ENCODE results near the gene EGFLAM. TPM values are rescaled to one million over a fixed set of nuclear protein-coding genes. Genes with fewer than 3 reads are reported as not detected.

The EGFLAM gene
- total and polyA plus RNA-seq, 2 of the 4 experiments (the other 2 are of a cell fraction): 0.77 to 1.1 TPM

DNA sequence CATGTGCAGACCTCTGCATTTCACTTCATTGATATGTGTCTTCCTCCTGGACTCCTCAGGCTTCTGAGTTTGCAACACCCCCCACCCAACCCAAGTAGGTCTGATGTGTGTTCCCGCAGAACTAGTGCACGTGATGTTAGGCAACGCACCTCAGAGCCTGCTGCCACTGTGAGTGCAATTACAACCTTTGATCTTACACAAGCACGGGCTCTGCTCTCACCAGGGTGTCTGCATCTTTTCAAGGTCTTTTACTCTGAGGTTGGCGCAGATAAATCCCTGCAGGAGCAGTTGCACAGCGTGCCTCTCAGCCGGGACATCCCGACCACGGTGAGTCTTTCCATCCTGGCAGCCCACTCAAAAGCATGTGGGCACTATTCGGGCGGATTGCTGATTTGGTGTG, 80.1 kb downstream of the EGFLAM start:
- dilution Hi-C loops (cut with HindIII; ENCODE audit: low sequenced_read_pairs, unreplicated experiment) (no loop called here), intact Hi-C loops (cut with micrococcal nuclease) (no loop called here), in situ Hi-C loops (cut with MboI; ENCODE audit: low sequenced_read_pairs) (no loop called here)
- no peak overlapping the region for H3K4me3 ChIP-seq (ENCODE audit: insufficient read depth, low read depth, low read length)
- H4K8ac ChIP-seq (ENCODE audit: low read depth in 2 of 2, low read length in 2 of 2): no peak overlapping the region
- H3K9me3 ChIP-seq (ENCODE audit: control insufficient read depth, insufficient read depth, low read length): no peaks in the 10 kb centered on the region
- no peak overlapping the region for H3K9ac ChIP-seq (ENCODE audit: low read depth, low read length)
- TF ChIP-seq RAD21 (IDR thresholded peaks at IDR 0.05; ENCODE audit: low read length) (no peak), POLR2A (IDR thresholded peaks at IDR 0.05; ENCODE audit: low read depth, low read length) (no peak), CHD1 (IDR thresholded peaks at IDR 0.05; ENCODE audit: low read depth, low read length) (no peak), SMC3 (IDR thresholded peaks at IDR 0.05; ENCODE audit: low read depth, low read length) (no peak), RCOR1 (IDR thresholded peaks at IDR 0.05; ENCODE audit: insufficient replicate concordance, low read length) (no peak), NFE2L2 (IDR thresholded peaks at IDR 0.05; ENCODE audit: low read depth, low read length) (no peak), MAFK (IDR thresholded peaks at IDR 0.05; ENCODE audit: low read depth, low read length) (no peak)
- H2BK120ac ChIP-seq (ENCODE audit: low read depth, low read length): no peak overlapping the region
- no peak overlapping the region for H2AK5ac ChIP-seq (ENCODE audit: low read depth, low read length)
- H3K9me1 ChIP-seq (ENCODE audit: insufficient read depth, low read length): no peaks in the 10 kb centered on the region
- POLR2A ChIA-PET (ENCODE audit: unreplicated experiment): no interaction called here
- ATAC-seq (ENCODE audit: low read depth): no peak
- no peaks in the 10 kb centered on the region for H3K36me3 ChIP-seq (ENCODE audit: control insufficient read depth, insufficient read depth, low read length)
- H3K4ac ChIP-seq (ENCODE audit: low read depth, low read length): no peak overlapping the region
- H3K23ac ChIP-seq (ENCODE audit: low read depth, low read length): no peak overlapping the region
- no peaks in the 10 kb centered on the region for H3K4me1 ChIP-seq (ENCODE audit: control insufficient read depth, insufficient read depth, low read length)
- H4K20me1 ChIP-seq (ENCODE audit: insufficient read depth, low read length): no peaks in the 10 kb centered on the region
- peaks cover 2% of the 10 kb centered on the region; the same call in 1 of the 2 replicates for H3K27me3 ChIP-seq (ENCODE audit: control insufficient read depth, insufficient read depth, low read length)
- H3K27ac ChIP-seq (ENCODE audit: insufficient read depth, low read length): no peak overlapping the region
- H2AK9ac ChIP-seq (replicated peaks; ENCODE audit: low read depth, low read length, poor library complexity): no peak overlapping the region
- H3K79me1 ChIP-seq (ENCODE audit: low read depth in 1 of 2, low read length in 2 of 2): no peaks in the 10 kb centered on the region
- no peak overlapping the region for H2BK5ac ChIP-seq (ENCODE audit: low read depth, low read length, poor library complexity, severe bottlenecking)
- H2BK20ac ChIP-seq (ENCODE audit: low read depth, low read length): no peak overlapping the region
- H4K5ac ChIP-seq (ENCODE audit: low read depth, low read length): no peak overlapping the region
- no peak overlapping the region for H2BK15ac ChIP-seq (ENCODE audit: low read depth, low read length)
- no peak overlapping the region for H2AFZ ChIP-seq (replicated peaks; ENCODE audit: low read length, poor library complexity)
- no peak overlapping the region for H3K56ac ChIP-seq (ENCODE audit: extremely low read depth, insufficient read depth, low read length)
- no peak overlapping the region for H3K14ac ChIP-seq (replicated peaks; ENCODE audit: low read depth, low read length)
- no TSS peak for BruUV-seq (replicated peaks)
- no peak overlapping the region for H4K91ac ChIP-seq (ENCODE audit: insufficient read depth, low read depth, low read length)
- no peak overlapping the region for H3K4me2 ChIP-seq (ENCODE audit: low read depth, low read length)
- no peak for DNase-seq
- CTCF ChIA-PET: no interaction called here
- H3K18ac ChIP-seq (ENCODE audit: low read depth, low read length): no peak overlapping the region
- WGBS, 2 experiments (ENCODE audit: extremely low coverage in 2 of 2, insufficient read length in 1 of 2): no CpG with 5 or more reads among the region's 11 CpGs

Measured in IMR-90 (cell line).